ENCODE results near the gene ATP6V1G2.
A peak's percentile ranks its signal among the peaks of the same experiment; 100 is the strongest.
"Not testable (repeated sequence)": the region's sequence is repeated elsewhere in the genome, so short reads cannot be mapped to it uniquely, and the experiment has no call there.

ATP6V1G2 gene

DNA sequence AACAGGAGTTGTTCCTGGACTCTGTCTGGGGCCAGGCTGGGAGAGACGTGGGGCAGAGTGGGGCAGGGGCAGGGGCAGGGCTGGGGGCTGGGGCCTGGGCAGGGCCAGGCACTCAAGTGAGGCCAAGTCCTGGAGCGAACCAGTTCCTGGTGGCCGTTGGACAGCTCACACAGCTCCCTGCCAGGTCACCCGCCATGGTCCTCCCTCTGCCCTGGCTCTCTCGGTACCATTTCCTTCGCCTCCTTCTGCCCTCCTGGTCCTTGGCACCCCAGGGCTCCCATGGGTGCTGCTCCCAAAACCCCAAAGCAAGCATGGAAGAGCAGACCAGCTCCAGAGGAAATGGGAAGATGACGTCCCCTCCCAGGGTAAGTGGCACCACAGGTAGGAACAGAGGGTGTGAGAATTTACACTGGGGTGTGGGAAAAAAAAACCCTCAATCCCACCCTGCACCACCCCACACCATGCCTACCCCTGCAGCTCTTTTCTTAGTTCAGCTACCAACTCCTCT, 17.5 kb downstream of the ATP6V1G2 start, which contains the start of gene MCCD1:
TSS of gene MCCD1 (plus strand) at position 142 of the 508 bp plus-strand sequence. CDS start at position 195, 53 bp downstream.
- no peak for DNase-seq

DNA sequence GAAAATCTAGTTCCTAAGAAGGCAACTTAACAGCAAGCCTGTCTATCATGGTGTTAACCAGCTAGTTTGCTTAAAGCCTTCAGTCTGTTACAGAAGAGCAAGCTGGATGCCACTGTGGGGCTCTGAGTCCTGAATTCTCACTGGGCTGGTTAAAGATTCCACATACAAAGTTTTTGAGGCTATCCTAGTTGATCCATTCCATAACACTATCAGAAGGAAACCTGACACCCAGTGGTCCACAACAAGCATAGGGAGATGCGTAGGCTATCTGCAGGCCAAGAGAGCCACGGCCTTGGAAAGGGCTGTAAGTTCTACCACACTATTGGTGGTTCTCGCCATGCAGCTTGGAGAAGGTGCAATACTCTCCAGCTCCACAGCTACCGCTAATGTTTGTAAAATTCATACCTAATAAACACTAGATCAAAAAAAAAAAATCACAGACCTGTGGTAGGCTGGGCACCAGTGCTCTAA, 18.1 kb downstream of the ATP6V1G2 start:
- no peak for DNase-seq

DNA sequence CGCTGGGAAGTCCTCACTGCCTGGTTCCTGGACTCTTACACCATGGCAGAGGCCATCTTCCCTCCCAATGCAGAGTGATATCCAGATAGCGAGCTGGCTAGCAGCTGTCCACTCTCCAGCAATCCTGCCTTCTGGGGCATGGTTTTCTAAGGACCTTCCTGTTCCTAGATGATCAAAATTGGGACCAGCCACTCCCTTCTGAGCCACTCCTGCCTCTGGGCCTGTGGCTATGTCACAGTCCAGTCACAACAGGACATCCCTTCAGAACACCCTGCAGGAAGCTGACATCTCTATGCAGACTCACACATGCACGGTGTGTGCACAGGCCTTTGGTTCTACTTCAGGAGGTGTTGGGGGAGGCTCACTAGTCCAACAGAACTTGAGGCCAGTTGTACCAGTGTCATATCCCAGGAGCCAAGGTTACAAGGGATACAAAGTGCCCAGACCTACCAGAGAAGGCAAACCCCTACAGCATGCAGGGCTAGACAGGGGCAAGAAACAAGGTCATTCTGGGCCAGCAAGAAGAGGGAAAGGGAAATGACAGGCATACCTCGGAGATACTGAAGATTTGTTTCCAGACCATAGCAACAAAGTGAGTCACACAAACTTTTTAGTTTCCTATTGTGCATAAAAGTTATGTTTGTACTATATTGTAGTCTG, 20.3 kb downstream of the ATP6V1G2 start:
- DNase-seq = no peak

GRCh38 chr6:31525553-31525931, 20.9 kb downstream of the ATP6V1G2 start:
- no peak for DNase-seq

- no peak for DNase-seq
These were observed 24.6 kb downstream of the ATP6V1G2 start for GRCh38 chr6:31521835-31522234.

- DNase-seq = no peak
These were observed 32.8 kb downstream of the ATP6V1G2 start for GRCh38 chr6:31513456-31514165.

DNA sequence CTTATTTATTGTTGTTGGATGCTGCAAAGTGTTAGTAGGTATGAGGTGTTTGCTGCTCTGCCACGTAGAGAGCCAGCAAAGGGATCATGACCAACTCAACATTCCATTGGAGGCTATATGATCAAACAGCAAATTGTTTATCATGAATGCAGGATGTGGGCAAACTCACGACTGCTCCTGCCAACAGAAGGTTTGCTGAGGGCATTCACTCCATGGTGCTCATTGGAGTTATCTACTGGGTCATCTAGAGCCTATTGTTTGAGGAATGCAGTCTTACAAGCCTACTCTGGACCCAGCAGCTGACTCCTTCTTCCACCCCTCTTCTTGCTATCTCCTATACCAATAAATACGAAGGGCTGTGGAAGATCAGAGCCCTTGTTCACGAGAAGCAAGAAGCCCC, 36.4 kb downstream of the ATP6V1G2 start:
- DNase-seq = no peak

- DNase-seq = not testable (repeated sequence)
These were observed 37.4 kb downstream of the ATP6V1G2 start for GRCh38 chr6:31509036-31509435.

- no peak for DNase-seq
These were observed 43.8 kb downstream of the ATP6V1G2 start for GRCh38 chr6:31502586-31502985.

DNA sequence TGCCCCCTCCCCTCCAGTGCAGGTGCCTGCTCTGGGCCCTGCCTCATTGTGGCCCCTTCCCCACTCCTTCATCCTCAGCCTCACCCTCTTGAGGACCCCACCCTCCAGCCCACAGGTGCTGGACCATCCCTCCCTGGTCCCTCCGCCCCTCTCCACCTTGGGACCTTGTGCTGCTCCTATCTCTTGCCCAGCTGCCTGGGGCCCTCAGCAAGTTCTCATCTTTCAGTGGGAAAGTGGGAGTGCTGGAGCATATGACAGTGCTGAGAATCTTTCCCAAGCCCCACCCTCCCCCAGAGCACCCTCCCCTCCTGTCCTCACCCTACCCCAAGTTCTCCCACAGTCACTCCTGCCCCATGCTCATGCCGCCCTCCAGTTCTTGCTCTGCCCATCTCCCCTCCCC, 46.8 kb downstream of the ATP6V1G2 start:
- DNase-seq = not testable (repeated sequence)

GRCh38 chr6:31498748-31499147, 47.7 kb downstream of the ATP6V1G2 start:
- DNase-seq = no peak

DNA sequence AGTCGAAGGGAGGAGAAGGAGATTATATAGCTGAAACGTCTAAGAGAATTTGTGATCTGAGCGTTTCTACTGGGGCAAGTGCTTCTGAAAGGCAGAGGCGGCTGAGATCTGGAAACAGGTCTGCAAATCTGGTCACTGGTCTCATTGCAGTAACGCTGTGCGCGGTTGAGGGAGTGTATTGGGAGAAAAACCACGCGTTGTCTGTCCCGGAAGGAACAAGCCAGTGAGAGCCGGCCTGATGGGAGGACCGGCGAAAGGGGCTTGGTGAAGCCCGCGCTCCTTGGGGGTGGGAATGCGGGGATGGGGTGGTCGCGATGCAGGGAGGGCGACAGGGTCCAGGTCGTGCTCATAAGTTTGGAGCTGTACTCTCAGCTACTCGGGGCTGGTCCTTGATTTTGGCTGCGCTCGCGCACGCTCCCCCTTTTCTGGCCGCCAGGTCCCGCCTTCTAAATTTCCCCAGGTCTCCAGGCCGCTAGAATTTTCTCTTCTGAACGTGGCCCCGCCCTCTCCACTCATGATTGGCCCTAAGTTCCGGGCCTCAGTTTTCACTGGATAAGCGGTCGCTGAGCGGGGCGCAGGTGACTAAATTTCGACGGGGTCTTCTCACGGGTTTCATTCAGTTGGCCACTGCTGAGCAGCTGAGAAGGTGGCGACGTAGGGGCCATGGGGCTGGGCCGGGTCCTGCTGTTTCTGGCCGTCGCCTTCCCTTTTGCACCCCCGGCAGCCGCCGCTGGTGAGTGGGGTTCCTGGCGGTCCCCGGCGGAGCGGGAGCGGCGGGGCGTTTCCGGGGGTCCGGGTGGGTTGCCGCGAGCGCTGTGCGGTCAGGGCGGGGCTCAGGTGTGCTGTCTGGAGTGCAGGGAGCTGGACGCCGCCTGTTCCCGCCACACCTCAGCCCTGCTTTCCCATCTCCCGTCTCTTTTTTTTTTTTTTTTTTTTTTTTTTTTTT, 48.6 kb downstream of the ATP6V1G2 start, which contains the start of gene MICB:
TSS of gene MICB (plus strand) at position 615 of the 946 bp plus-strand sequence. CDS start at position 664, 49 bp downstream.
- DNase-seq = peak; percentile 92

- DNase-seq = not testable (repeated sequence)
These were observed 49.6 kb downstream of the ATP6V1G2 start for GRCh38 chr6:31496826-31497225.

GRCh38 chr6:31495580-31495979, 50.8 kb downstream of the ATP6V1G2 start:
- no peak for DNase-seq

Measured in CD4-positive, alpha-beta T cell treated with Interleukin-17A for 4 hours (primary cell).